K562 (cell line): Measurements from ENCODE around the gene AGL. TPM values are rescaled to one million over a fixed set of nuclear protein-coding genes. Genes with fewer than 3 reads are reported as not detected.
A peak's percentile ranks its signal among the peaks of the same experiment; 100 is the strongest.

ENCODE experiments used
- CBX5 ChIP-seq: IDR thresholded peaks from 2 replicates; pipeline ENCODE4 v1.6.1; 2014; ENCODE audit warnings: low read depth, borderline replicate concordance
- CREB3L1 ChIP-seq: fragments of 450-650 bp; IDR thresholded peaks from 2 replicates; pipeline ENCODE4 v1.6.1; 2014; ENCODE audit warnings: low read depth, mild to moderate bottlenecking, moderate library complexity, borderline replicate concordance
- FIP1L1 ChIP-seq: fragments of 200-400 bp; formaldehyde crosslinking; IDR thresholded peaks from 2 replicates; pipeline ENCODE4 v1.6.1; 2018; ENCODE audit warnings: mild to moderate bottlenecking, low read depth, low read length; ENCODE audit not compliant: poor library complexity, severe bottlenecking
- MAFG ChIP-seq: fragments of 450-650 bp; conservative IDR thresholded peaks from 2 replicates; pipeline ENCODE4 v1.6.1; 2016; ENCODE audit warnings: missing genetic modification characterization, missing compliant biosample characterization
- MTA2 ChIP-seq: fragments of 450-650 bp; IDR thresholded peaks from 2 replicates; pipeline ENCODE4 v1.6.1; 2016; ENCODE audit warnings: low read depth
- RBM17 ChIP-seq: fragments of 200-400 bp; formaldehyde crosslinking; IDR thresholded peaks from 2 replicates; pipeline ENCODE4 v1.6.1; 2017; ENCODE audit warnings: low read depth, mild to moderate bottlenecking, low read length, borderline replicate concordance
- SUPT5H ChIP-seq: fragments of 450-650 bp; IDR thresholded peaks from 2 replicates; pipeline ENCODE4 v1.6.1; 2016
- ZBTB49 ChIP-seq: sonication (generic); formaldehyde crosslinking; IDR thresholded peaks from 2 replicates; pipeline ENCODE4 v1.8.0; 2022; ENCODE audit warnings: missing genetic modification reagents, mild to moderate bottlenecking, borderline replicate concordance
- ZNF407 ChIP-seq: fragments of 450-650 bp; IDR thresholded peaks from 2 replicates; pipeline ENCODE4 v1.6.1; 2016; ENCODE audit warnings: low read depth
- polyA plus RNA-seq, 8 experiments: library from polyadenylated mRNA; depleted of rRNA in 4 of 8; stranded (reverse) in 5 of 8; unstranded in 3 of 8; fragments of >200 nt; fragmentation: Nextera tagmentation in 2 of 8; fragmentation: Illumina TruSeq in 1 of 8; extraction: Ambion mirVana in 2 of 8; extraction: Trizol in 1 of 8; gene quantifications; 2 replicates each; pipeline versions ENCODE4 v1.2.1 to v1.2.3, GENCODE V29; 2011 to 2014; ENCODE audit warnings: inconsistent platforms in 1 of 8, missing spikeins in 1 of 8
- total RNA-seq, 7 experiments: library from RNA; depleted of rRNA in 6 of 7; stranded (reverse); fragments of >200 nt in 6 of 7; fragmentation: Illumina TruSeq in 2 of 7; extraction: Trizol in 2 of 7; gene quantifications; 2 replicates each; pipeline versions ENCODE4 v1.2.1 to v1.2.3, GENCODE V29; 2011 to 2021; ENCODE audit warnings: low replicate concordance in 1 of 7
- TF ChIP-seq, protein P1 (sequence below): fragments of 450-650 bp; formaldehyde crosslinking; IDR thresholded peaks from 2 replicates; pipeline ENCODE4 v1.4.0; 2020; ENCODE audit warnings: mild to moderate bottlenecking, moderate library complexity
- TF ChIP-seq, protein P2 (sequence below): fragments of 450-650 bp; formaldehyde crosslinking; IDR thresholded peaks from 2 replicates; pipeline ENCODE4 v1.4.0; 2020; ENCODE audit warnings: mild to moderate bottlenecking

AGL gene
- total and polyA plus RNA-seq, 9 of the 15 experiments (the other 6 are each of a cell fraction or from before 2014, with no cell fraction given) = 6.3 to 20.4 (median 12.4) TPM

GRCh38 chr1:99969729-99970621 is 119.8 kb downstream of the AGL start, which contains the start of gene SLC35A3 (continued):
- peak; percentile 77 for TF ChIP-seq CREB3L1
- TF ChIP-seq, protein P1, sequence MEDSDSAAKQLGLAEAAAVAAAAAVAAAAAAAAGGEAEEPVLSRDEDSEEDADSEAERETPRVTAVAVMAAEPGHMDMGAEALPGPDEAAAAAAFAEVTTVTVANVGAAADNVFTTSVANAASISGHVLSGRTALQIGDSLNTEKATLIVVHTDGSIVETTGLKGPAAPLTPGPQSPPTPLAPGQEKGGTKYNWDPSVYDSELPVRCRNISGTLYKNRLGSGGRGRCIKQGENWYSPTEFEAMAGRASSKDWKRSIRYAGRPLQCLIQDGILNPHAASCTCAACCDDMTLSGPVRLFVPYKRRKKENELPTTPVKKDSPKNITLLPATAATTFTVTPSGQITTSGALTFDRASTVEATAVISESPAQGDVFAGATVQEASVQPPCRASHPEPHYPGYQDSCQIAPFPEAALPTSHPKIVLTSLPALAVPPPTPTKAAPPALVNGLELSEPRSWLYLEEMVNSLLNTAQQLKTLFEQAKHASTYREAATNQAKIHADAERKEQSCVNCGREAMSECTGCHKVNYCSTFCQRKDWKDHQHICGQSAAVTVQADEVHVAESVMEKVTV (CRISPR knock-in tag) = no peak
- TF ChIP-seq, protein P2, sequence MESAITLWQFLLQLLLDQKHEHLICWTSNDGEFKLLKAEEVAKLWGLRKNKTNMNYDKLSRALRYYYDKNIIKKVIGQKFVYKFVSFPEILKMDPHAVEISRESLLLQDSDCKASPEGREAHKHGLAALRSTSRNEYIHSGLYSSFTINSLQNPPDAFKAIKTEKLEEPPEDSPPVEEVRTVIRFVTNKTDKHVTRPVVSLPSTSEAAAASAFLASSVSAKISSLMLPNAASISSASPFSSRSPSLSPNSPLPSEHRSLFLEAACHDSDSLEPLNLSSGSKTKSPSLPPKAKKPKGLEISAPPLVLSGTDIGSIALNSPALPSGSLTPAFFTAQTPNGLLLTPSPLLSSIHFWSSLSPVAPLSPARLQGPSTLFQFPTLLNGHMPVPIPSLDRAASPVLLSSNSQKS (CRISPR knock-in tag) = no peak
- peak; percentile 83 for TF ChIP-seq FIP1L1
- TF ChIP-seq ZNF407 = no peak
- 0 out of 2 replicates have a peak, but pooled peaks have one; percentile 18 for TF ChIP-seq ZBTB49 (CRISPR knock-in tag)
- no peak for TF ChIP-seq RBM17
- no peak for TF ChIP-seq MTA2
- TF ChIP-seq CBX5 = no peak; the same call in 1 of the 2 replicates
- TF ChIP-seq MAFG (tag) = no peak
- TF ChIP-seq SUPT5H = peak; percentile 69; the same call in 1 of the 2 replicates
